ENCODE results near the gene SRRM5.
"Not testable (repeated sequence)": the region's sequence is repeated elsewhere in the genome, so short reads cannot be mapped to it uniquely, and the experiment has no call there.

Gene SRRM5

GRCh38 chr19:43644181-43644580 lies 32.3 kb downstream of the SRRM5 start:
- Histone ChIP-seq H3K4me3 (replicated peaks; ENCODE audit: low read depth, low read length) (no peak overlapping the region), H3K27me3 (replicated peaks; ENCODE audit: control insufficient read depth, insufficient read depth, low read length) (no peaks in the 10 kb centered on the region; the same call in 1 of the 2 replicates), H3K36me3 (ENCODE audit: control insufficient read depth, insufficient read depth, low read length) (no peaks in the 10 kb centered on the region)
- no peak for DNase-seq (ENCODE audit: extremely low read depth, insufficient read length)
- TF ChIP-seq CTCF (IDR thresholded peaks at IDR 0.05; ENCODE audit: insufficient read depth, low read length, poor library complexity, severe bottlenecking): no peak

- no peaks in the 10 kb centered on the region for H3K36me3 ChIP-seq (ENCODE audit: control insufficient read depth, insufficient read depth, low read length)
- no peak overlapping the region for H3K4me3 ChIP-seq (replicated peaks; ENCODE audit: low read depth, low read length)
- no peak for TF ChIP-seq CTCF (IDR thresholded peaks at IDR 0.05; ENCODE audit: insufficient read depth, low read length, poor library complexity, severe bottlenecking)
- DNase-seq (ENCODE audit: extremely low read depth, insufficient read length): no peak
- H3K27me3 ChIP-seq (replicated peaks; ENCODE audit: control insufficient read depth, insufficient read depth, low read length): no peaks in the 10 kb centered on the region
Observed at GRCh38 chr19:43648633-43649032, 36.7 kb downstream of the SRRM5 start.

GRCh38 chr19:43649514-43649913 lies 37.6 kb downstream of the SRRM5 start:
- no peak for TF ChIP-seq CTCF (IDR thresholded peaks at IDR 0.05; ENCODE audit: insufficient read depth, low read length, poor library complexity, severe bottlenecking)
- H3K27me3 ChIP-seq (replicated peaks; ENCODE audit: control insufficient read depth, insufficient read depth, low read length): no peaks in the 10 kb centered on the region
- no peaks in the 10 kb centered on the region for H3K36me3 ChIP-seq (ENCODE audit: control insufficient read depth, insufficient read depth, low read length)
- DNase-seq (ENCODE audit: extremely low read depth, insufficient read length): no peak
- no peak overlapping the region for H3K4me3 ChIP-seq (replicated peaks; ENCODE audit: low read depth, low read length)

- H3K27me3 ChIP-seq (replicated peaks; ENCODE audit: control insufficient read depth, insufficient read depth, low read length); DNase-seq (ENCODE audit: extremely low read depth, insufficient read length); H3K36me3 ChIP-seq (ENCODE audit: control insufficient read depth, insufficient read depth, low read length); H3K4me3 ChIP-seq (replicated peaks; ENCODE audit: low read depth, low read length): not testable (repeated sequence)
Observed at GRCh38 chr19:43650276-43650675, 38.4 kb downstream of the SRRM5 start.

GRCh38 chr19:43651758-43652545 lies 40.1 kb downstream of the SRRM5 start:
- peak; percentile 78 for TF ChIP-seq CTCF (IDR thresholded peaks at IDR 0.05; ENCODE audit: insufficient read depth, low read length, poor library complexity, severe bottlenecking)
- no peaks in the 10 kb centered on the region for H3K27me3 ChIP-seq (replicated peaks; ENCODE audit: control insufficient read depth, insufficient read depth, low read length)
- no peaks in the 10 kb centered on the region for H3K36me3 ChIP-seq (ENCODE audit: control insufficient read depth, insufficient read depth, low read length)
- DNase-seq (ENCODE audit: extremely low read depth, insufficient read length): peak; percentile 31
- H3K4me3 ChIP-seq (replicated peaks; ENCODE audit: low read depth, low read length): no peak overlapping the region

- no peak for TF ChIP-seq CTCF (IDR thresholded peaks at IDR 0.05; ENCODE audit: insufficient read depth, low read length, poor library complexity, severe bottlenecking)
- H3K36me3 ChIP-seq (ENCODE audit: control insufficient read depth, insufficient read depth, low read length): no peaks in the 10 kb centered on the region
- no peaks in the 10 kb centered on the region for H3K27me3 ChIP-seq (replicated peaks; ENCODE audit: control insufficient read depth, insufficient read depth, low read length)
- DNase-seq (ENCODE audit: extremely low read depth, insufficient read length): no peak
- H3K4me3 ChIP-seq (replicated peaks; ENCODE audit: low read depth, low read length): no peak overlapping the region
Observed at GRCh38 chr19:43652546-43652874, 40.6 kb downstream of the SRRM5 start.
